Measurements from ENCODE around the gene DAD1. TPM values are rescaled to one million over a fixed set of nuclear protein-coding genes. Genes with fewer than 3 reads are reported as not detected.

DAD1 gene
- total RNA-seq, 2 experiments from 2014 or later, result 117 to 154 TPM

DNA sequence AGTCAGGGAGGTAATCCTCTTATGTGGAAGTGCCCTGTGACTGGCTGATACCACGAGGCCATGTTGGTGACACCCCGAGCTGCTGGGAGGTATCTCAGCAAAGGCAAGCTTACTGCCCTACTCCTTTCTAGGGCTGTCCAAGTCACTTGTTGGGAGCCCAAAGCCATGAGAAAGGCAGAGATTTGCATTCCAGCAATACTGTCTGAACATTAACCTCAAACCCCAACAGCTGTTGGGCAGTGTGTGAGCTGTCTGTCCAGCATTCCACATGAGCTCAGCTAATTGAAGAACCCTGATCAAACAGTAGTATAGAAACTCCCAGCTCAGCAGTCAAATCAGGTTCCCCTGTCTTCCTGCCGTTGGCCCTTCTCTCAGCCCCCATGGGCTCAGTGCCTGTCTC lies 18.3 kb upstream of the DAD1 start:
- intact Hi-C loops (cut with micrococcal nuclease; ENCODE audit: unreplicated experiment), result no loop called here

DNA sequence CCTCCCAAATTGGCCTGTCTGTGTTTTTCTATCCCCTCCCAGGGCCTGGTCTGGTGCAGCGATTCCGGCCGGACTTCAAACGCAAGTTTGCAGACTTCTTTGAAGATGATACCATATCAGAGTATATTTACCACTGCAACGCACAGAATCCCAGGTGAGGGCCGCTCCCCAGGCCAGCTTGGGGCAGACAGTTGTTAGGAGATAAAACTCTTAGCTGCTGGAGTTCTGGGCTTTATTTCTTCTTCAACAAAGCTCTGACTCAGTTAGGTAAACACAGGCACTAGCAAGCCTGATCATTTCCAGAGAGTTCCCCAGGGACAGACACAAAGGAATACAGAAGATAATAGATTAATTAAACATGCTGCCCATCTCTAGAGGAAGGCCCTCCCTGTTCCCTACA lies 17.4 kb upstream of the DAD1 start:
- no peaks in the 10 kb centered on the region for H4K20me1 ChIP-seq (ENCODE audit: insufficient read depth, low read length)
- peaks cover 12% of the 10 kb centered on the region for H3K4me1 ChIP-seq (ENCODE audit: insufficient read depth, low read length, poor library complexity, severe bottlenecking)
- no peak overlapping the region for H2AFZ ChIP-seq (ENCODE audit: low read length)
- no peak for TF ChIP-seq EZH2phosphoT487 (IDR thresholded peaks at IDR 0.05; ENCODE audit: borderline replicate concordance, low read depth, low read length)
- TF ChIP-seq, protein P1, sequence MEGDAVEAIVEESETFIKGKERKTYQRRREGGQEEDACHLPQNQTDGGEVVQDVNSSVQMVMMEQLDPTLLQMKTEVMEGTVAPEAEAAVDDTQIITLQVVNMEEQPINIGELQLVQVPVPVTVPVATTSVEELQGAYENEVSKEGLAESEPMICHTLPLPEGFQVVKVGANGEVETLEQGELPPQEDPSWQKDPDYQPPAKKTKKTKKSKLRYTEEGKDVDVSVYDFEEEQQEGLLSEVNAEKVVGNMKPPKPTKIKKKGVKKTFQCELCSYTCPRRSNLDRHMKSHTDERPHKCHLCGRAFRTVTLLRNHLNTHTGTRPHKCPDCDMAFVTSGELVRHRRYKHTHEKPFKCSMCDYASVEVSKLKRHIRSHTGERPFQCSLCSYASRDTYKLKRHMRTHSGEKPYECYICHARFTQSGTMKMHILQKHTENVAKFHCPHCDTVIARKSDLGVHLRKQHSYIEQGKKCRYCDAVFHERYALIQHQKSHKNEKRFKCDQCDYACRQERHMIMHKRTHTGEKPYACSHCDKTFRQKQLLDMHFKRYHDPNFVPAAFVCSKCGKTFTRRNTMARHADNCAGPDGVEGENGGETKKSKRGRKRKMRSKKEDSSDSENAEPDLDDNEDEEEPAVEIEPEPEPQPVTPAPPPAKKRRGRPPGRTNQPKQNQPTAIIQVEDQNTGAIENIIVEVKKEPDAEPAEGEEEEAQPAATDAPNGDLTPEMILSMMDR (conservative IDR thresholded peaks at IDR 0.05; ENCODE audit: low read length), result no peak
- H3K36me3 ChIP-seq (ENCODE audit: insufficient read depth, low read length), result peaks cover 24% of the 10 kb centered on the region
- no TSS peak for BruUV-seq (replicated peaks)
- no peak overlapping the region for H3K27ac ChIP-seq (ENCODE audit: low read depth, low read length, poor library complexity, severe bottlenecking)
- H3K9me3 ChIP-seq (ENCODE audit: low read length), result no peaks in the 10 kb centered on the region
- H3K9me2 ChIP-seq (ENCODE audit: insufficient read depth, low read length), result no peaks in the 10 kb centered on the region
- H3K4me2 ChIP-seq (ENCODE audit: low read length), result no peak overlapping the region
- no peak for DNase-seq (ENCODE audit: low spot score)
- no peaks in the 10 kb centered on the region for H3K79me2 ChIP-seq (ENCODE audit: insufficient read depth, low read depth, low read length)
- no peak overlapping the region for H3K4me3 ChIP-seq (ENCODE audit: low read depth, low read length, poor library complexity, severe bottlenecking)
- intact Hi-C loops (cut with micrococcal nuclease; ENCODE audit: unreplicated experiment), result no loop called here
- ChIA-PET CTCF (ENCODE audit: unreplicated experiment) (no interaction called here), POLR2A (interaction anchor here (0.6 to 1.6 kb wide), 4 partner anchors 16 to 1539 kb away, joined by 4 to 7 read pairs (median 4); partner anchors contain the start of gene DAD1)

More for the DNA sequence above, 18.3 kb upstream of the DAD1 start:
- TF ChIP-seq, protein P1 (conservative IDR thresholded peaks at IDR 0.05; ENCODE audit: low read length), result no peak
- no peak for TF ChIP-seq EZH2phosphoT487 (IDR thresholded peaks at IDR 0.05; ENCODE audit: borderline replicate concordance, low read depth, low read length)
- CTCF ChIA-PET (ENCODE audit: unreplicated experiment), result no interaction called here
- DNase-seq (ENCODE audit: low spot score), result no peak
- peaks cover 24% of the 10 kb centered on the region for H3K36me3 ChIP-seq (ENCODE audit: insufficient read depth, low read length)
- POLR2A ChIA-PET, result interaction anchor here (0.6 to 0.9 kb wide), 2 partner anchors 9 to 188 kb away, joined by 4 to 7 read pairs; no protein-coding TSS in a partner anchor
- H3K4me3 ChIP-seq (ENCODE audit: low read depth, low read length, poor library complexity, severe bottlenecking), result no peak overlapping the region
- no peaks in the 10 kb centered on the region for H3K9me3 ChIP-seq (ENCODE audit: low read length)
- H2AFZ ChIP-seq (ENCODE audit: low read length), result no peak overlapping the region
- no TSS peak for BruUV-seq (replicated peaks)
- H3K27ac ChIP-seq (ENCODE audit: low read depth, low read length, poor library complexity, severe bottlenecking), result no peak overlapping the region
- H4K20me1 ChIP-seq (ENCODE audit: insufficient read depth, low read length), result no peaks in the 10 kb centered on the region
- H3K4me2 ChIP-seq (ENCODE audit: low read length), result no peak overlapping the region
- peaks cover 3% of the 10 kb centered on the region for H3K4me1 ChIP-seq (ENCODE audit: insufficient read depth, low read length, poor library complexity, severe bottlenecking)
- H3K79me2 ChIP-seq (ENCODE audit: insufficient read depth, low read depth, low read length), result no peaks in the 10 kb centered on the region
- no peaks in the 10 kb centered on the region for H3K9me2 ChIP-seq (ENCODE audit: insufficient read depth, low read length)

DNA sequence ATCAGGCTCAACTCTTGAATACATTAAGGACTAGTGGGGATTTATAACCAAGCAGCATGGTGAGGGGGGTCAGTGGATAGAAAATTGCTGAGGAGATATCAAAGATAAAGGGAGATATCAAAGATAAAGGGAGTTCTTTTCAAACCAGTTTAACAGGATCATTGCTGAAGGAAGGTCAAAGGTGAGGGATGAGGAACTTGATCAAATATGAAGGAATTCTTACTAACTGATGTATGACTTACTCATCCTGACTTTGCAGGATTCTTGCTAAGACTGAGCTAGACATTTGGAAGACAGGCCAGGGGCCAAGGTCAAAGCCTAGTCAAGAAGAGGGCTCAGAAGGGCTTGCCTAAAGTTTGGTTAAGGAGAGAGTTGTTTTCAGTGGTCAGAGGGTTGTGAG lies 13.8 kb upstream of the DAD1 start:
- peaks cover 39% of the 10 kb centered on the region for H3K4me1 ChIP-seq (ENCODE audit: insufficient read depth, low read length, poor library complexity, severe bottlenecking)
- no peak overlapping the region for H2AFZ ChIP-seq (ENCODE audit: low read length)
- no peak for TF ChIP-seq EZH2phosphoT487 (IDR thresholded peaks at IDR 0.05; ENCODE audit: borderline replicate concordance, low read depth, low read length)
- TF ChIP-seq, protein P1 (conservative IDR thresholded peaks at IDR 0.05; ENCODE audit: low read length), result no peak
- H3K4me3 ChIP-seq (ENCODE audit: low read depth, low read length, poor library complexity, severe bottlenecking), result no peak overlapping the region
- no peaks in the 10 kb centered on the region for H4K20me1 ChIP-seq (ENCODE audit: insufficient read depth, low read length)
- ChIA-PET CTCF (ENCODE audit: unreplicated experiment) (no interaction called here), POLR2A (interaction anchor here (6.4 kb wide), 1 partner anchor 13 kb away, joined by 47 read pairs; the partner anchor contains the start of gene DAD1)
- no peaks in the 10 kb centered on the region for H3K9me3 ChIP-seq (ENCODE audit: low read length)
- DNase-seq (ENCODE audit: low spot score), result no peak
- BruUV-seq (replicated peaks), result no TSS peak
- intact Hi-C loops (cut with micrococcal nuclease; ENCODE audit: unreplicated experiment), result no loop called here
- no peaks in the 10 kb centered on the region for H3K9me2 ChIP-seq (ENCODE audit: insufficient read depth, low read length)
- H3K4me2 ChIP-seq (ENCODE audit: low read length), result no peak overlapping the region
- peaks cover 15% of the 10 kb centered on the region; the same call in 1 of the 2 replicates for H3K36me3 ChIP-seq (ENCODE audit: insufficient read depth, low read length)
- no peaks in the 10 kb centered on the region for H3K79me2 ChIP-seq (ENCODE audit: insufficient read depth, low read depth, low read length)
- H3K27ac ChIP-seq (ENCODE audit: low read depth, low read length, poor library complexity, severe bottlenecking), result no peak overlapping the region

All from OCI-LY7 (cell line).